Keratinocyte (primary cell): ENCODE data around the gene CTDSP1. TPM values are rescaled to one million over a fixed set of nuclear protein-coding genes. Genes with fewer than 3 reads are reported as not detected.
A peak's percentile ranks its signal among the peaks of the same experiment; 100 is the strongest.

Experiments used
- DNase-seq: peaks from one replicate; pipeline ENCODE4 v3.0.0-alpha.2; 2011; ENCODE audit warnings: low read depth, missing footprints, low spot score
- FAIRE-seq: peaks from 2 replicates; lab custom pipeline; 2011; peaks lifted over from hg19 to GRCh38; lab: Jason Lieb, UNC
- H2AFZ ChIP-seq: 2 replicates; pipeline ENCODE4 v1.6.0; 2012; ENCODE audit warnings: low read length, control low read depth, inconsistent platforms; ENCODE audit not compliant: control insufficient read depth
- H3K27ac ChIP-seq: 2 replicates; pipeline ENCODE4 v1.5.1; 2011; ENCODE audit warnings: low read length; ENCODE audit not compliant: control insufficient read depth, insufficient read depth
- H3K27me3 ChIP-seq: 3 replicates; pipeline ENCODE4 v1.6.0; 2011; ENCODE audit warnings: low read length; ENCODE audit not compliant: control insufficient read depth, insufficient read depth; ENCODE audit errors: extremely low read depth
- H3K36me3 ChIP-seq, 2 experiments: 2 replicates in 1 of 2; 3 replicates in 1 of 2; pipeline ENCODE4 v1.5.1; 2011; ENCODE audit warnings: low read length in 2 of 2, mild to moderate bottlenecking in 1 of 2; ENCODE audit not compliant: control insufficient read depth in 2 of 2, insufficient read depth in 2 of 2; ENCODE audit errors: extremely low read depth in 1 of 2
- H3K4me1 ChIP-seq: 3 replicates; pipeline ENCODE4 v1.5.1; 2011; ENCODE audit warnings: low read length; ENCODE audit not compliant: control insufficient read depth, insufficient read depth; ENCODE audit errors: extremely low read depth
- H3K4me2 ChIP-seq: 3 replicates; pipeline ENCODE4 v1.6.0; 2011; ENCODE audit warnings: low read depth, low read length; ENCODE audit not compliant: control insufficient read depth, insufficient read depth; ENCODE audit errors: extremely low read depth
- H3K4me3 ChIP-seq, 3 experiments: fragments of 200-600 bp in 1 of 3; sonication (generic) in 1 of 3; 2 replicates in 2 of 3; 3 replicates in 1 of 3; pipeline ENCODE4 v1.5.1; 2011 to 2016; ENCODE audit warnings: low read length in 3 of 3, mild to moderate bottlenecking in 3 of 3, control low read depth in 2 of 3, inconsistent platforms in 1 of 3, low read depth in 1 of 3, mixed read lengths in 1 of 3, mixed run types in 1 of 3, moderate library complexity in 1 of 3; ENCODE audit not compliant: control insufficient read depth in 2 of 3, insufficient read depth in 2 of 3; ENCODE audit errors: extremely low read depth in 1 of 3
- H3K79me2 ChIP-seq: 2 replicates; pipeline ENCODE4 v1.6.0; 2012; ENCODE audit warnings: low read length; ENCODE audit not compliant: control insufficient read depth, insufficient read depth
- H3K9ac ChIP-seq: 3 replicates; pipeline ENCODE4 v1.6.0; 2011; ENCODE audit warnings: low read length; ENCODE audit not compliant: control insufficient read depth, insufficient read depth; ENCODE audit errors: extremely low read depth
- H3K9me1 ChIP-seq: 3 replicates; pipeline ENCODE4 v1.6.0; 2011; ENCODE audit warnings: low read length; ENCODE audit not compliant: control insufficient read depth, insufficient read depth; ENCODE audit errors: extremely low read depth
- H3K9me3 ChIP-seq: 2 replicates; pipeline ENCODE4 v1.5.1; 2012; ENCODE audit warnings: low read depth, low read length; ENCODE audit not compliant: control insufficient read depth
- H4K20me1 ChIP-seq: 3 replicates; pipeline ENCODE4 v1.6.0; 2011; ENCODE audit warnings: low read length; ENCODE audit not compliant: control insufficient read depth, insufficient read depth; ENCODE audit errors: extremely low read depth
- EZH2 ChIP-seq: IDR thresholded peaks from one replicate; pipeline ENCODE4 v1.6.1; 2012; ENCODE audit warnings: inconsistent platforms, mild to moderate bottlenecking, low read length, moderate library complexity
- dilution Hi-C: fragments of 300-500 bp; cut with MboI; formaldehyde crosslinking; loops from one replicate; pipeline ENCODE4 v1.7.0; 2020; ENCODE audit warnings: low sequenced_read_pairs; ENCODE audit not compliant: extremely low pct_ligation_motif_present
- polyA plus RNA-seq, 5 experiments: library from polyadenylated mRNA; depleted of rRNA in 3 of 5; stranded (reverse) in 3 of 5; stranded (forward) in 1 of 5; unstranded in 1 of 5; fragments of >200 nt; gene quantifications; 1 replicate in 1 of 5; 2 replicates in 3 of 5; 3 replicates in 1 of 5; pipeline versions ENCODE4 v1.2.1 to v1.2.3, GENCODE V29; 2011 to 2012; ENCODE audit warnings: missing spikeins in 2 of 5, low read depth in 1 of 5, low replicate concordance in 1 of 5
- TF ChIP-seq, protein P1 (sequence below), 3 experiments: IDR thresholded peaks in 1 of 3; conservative IDR thresholded peaks in 1 of 3; optimal IDR thresholded peaks in 1 of 3; 2 replicates in 2 of 3; 3 replicates in 1 of 3; pipeline versions ENCODE3 to v1.5.1; 2011; ENCODE audit warnings: low read length in 3 of 3, mild to moderate bottlenecking in 3 of 3, moderate library complexity in 2 of 3, control low read depth in 1 of 3, inconsistent platforms in 1 of 3; ENCODE audit not compliant: insufficient read depth in 2 of 3; ENCODE audit errors: extremely low read depth in 1 of 3

The CTDSP1 gene
- polyA plus RNA-seq, 1 donor (not counting 4 experiments of a cell fraction or from before 2014, with no cell fraction given), result 38.7 TPM

DNA sequence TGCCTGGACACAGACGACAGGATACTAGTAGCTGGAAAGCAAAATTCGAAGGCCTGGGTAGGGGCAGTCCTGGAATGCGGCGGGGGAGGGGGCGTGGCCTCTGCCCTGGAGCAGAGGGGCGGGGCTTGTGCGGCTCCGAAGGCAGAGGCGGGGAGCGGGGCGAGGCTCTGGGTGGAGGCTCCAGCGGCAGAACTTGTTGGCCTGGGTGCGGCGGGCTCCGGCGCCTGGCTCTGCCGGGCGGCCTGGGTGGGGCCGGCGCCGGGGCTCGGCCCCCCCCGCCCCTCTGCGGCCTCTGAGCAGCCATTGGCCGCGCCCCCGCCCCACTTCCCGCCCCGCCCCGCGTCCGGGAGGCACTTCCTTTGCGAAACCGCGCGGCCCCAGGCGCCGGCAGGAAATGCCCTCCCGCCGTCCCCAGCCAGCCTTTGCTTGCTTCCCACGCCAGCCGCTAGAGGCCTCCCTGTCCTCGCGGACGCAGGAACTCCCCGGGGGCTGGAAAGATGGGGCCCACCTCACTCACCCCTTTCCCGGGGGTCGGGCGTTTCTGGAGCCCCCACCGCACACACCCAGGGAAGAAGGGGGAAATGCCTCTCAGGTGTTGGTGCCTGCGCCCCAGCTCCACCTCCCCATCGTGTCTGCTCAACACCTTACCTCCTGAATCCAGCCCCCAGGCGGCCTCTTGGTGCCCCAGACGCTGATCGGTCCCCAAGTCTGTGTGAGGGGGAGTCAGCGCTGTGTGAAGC, 6.7 kb downstream of the CTDSP1 start:
- peak; percentile 39 for FAIRE-seq

DNA sequence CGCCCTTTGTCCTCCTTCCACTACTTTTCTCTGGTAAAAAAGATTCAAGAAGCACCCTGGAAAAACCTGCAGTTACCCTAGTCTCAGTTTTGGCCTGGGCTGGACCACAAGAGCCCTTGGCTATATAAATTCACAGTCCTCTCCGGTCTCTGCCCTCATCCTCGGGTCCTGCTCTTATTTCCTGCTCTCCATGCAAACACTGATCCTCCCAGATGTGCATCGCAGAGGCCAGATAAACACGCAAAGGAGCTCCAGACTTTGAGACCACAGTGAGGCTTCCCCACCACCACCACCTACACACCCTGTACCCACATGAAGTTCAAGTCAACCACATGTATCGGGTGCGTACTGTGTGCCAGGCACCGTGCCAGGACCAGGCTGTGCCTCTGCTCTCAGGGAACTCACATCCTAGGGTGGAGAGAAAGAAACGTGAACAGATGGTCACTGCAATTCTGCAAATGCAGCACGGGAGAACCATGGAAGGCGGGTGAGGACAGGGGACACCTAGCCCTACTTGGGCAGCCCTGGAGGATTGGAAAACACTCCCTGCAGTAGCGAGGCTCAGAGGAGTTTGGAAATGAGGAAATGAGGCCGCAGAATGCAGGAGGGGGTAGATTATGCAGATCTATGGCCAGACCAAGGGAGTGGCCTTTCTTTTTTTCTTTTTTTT, 7.4 kb downstream of the CTDSP1 start:
- FAIRE-seq (peak; percentile 86), DNase-seq (no peak)
- H3K4me1 ChIP-seq, result peaks cover 20% of the 10 kb centered on the region
- H3K4me3 ChIP-seq, result peak overlapping the region; percentile 4 to 59 (median 18)
- peaks cover 12% of the 10 kb centered on the region in 2 experiments for H3K36me3 ChIP-seq
- no peaks in the 10 kb centered on the region for H3K9me3 ChIP-seq
- H4K20me1 ChIP-seq, result no peaks in the 10 kb centered on the region
- H3K4me2 ChIP-seq, result peak overlapping the region; percentile 37
- H2AFZ ChIP-seq, result peak overlapping the region; percentile 53
- H3K9me1 ChIP-seq, result no peaks in the 10 kb centered on the region
- TF ChIP-seq, protein P1, sequence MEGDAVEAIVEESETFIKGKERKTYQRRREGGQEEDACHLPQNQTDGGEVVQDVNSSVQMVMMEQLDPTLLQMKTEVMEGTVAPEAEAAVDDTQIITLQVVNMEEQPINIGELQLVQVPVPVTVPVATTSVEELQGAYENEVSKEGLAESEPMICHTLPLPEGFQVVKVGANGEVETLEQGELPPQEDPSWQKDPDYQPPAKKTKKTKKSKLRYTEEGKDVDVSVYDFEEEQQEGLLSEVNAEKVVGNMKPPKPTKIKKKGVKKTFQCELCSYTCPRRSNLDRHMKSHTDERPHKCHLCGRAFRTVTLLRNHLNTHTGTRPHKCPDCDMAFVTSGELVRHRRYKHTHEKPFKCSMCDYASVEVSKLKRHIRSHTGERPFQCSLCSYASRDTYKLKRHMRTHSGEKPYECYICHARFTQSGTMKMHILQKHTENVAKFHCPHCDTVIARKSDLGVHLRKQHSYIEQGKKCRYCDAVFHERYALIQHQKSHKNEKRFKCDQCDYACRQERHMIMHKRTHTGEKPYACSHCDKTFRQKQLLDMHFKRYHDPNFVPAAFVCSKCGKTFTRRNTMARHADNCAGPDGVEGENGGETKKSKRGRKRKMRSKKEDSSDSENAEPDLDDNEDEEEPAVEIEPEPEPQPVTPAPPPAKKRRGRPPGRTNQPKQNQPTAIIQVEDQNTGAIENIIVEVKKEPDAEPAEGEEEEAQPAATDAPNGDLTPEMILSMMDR (optimal IDR thresholded peaks at IDR 0.05 in 1 of 3, IDR thresholded peaks at IDR 0.05 in 1 of 3, conservative IDR thresholded peaks at IDR 0.05 in 1 of 3; ENCODE audit: extremely low read depth in 1 of 3, insufficient read depth in 2 of 3, low read length in 3 of 3), result no peak
- TF ChIP-seq EZH2, result no peak
- peaks cover 4% of the 10 kb centered on the region for H3K79me2 ChIP-seq
- H3K9ac ChIP-seq, result peak overlapping the region; percentile 58
- H3K27me3 ChIP-seq, result no peaks in the 10 kb centered on the region
- dilution Hi-C loops, result no loop called here
- H3K27ac ChIP-seq, result peak overlapping the region; percentile 8

More for the DNA sequence above, 6.7 kb downstream of the CTDSP1 start:
- H2AFZ ChIP-seq, result no peak overlapping the region
- no peaks in the 10 kb centered on the region for H3K9me1 ChIP-seq
- H3K79me2 ChIP-seq, result peaks cover 10% of the 10 kb centered on the region
- H3K9me3 ChIP-seq, result no peaks in the 10 kb centered on the region
- peaks cover 23% of the 10 kb centered on the region for H3K4me1 ChIP-seq
- DNase-seq, result no peak
- H3K27me3 ChIP-seq, result no peaks in the 10 kb centered on the region
- peak overlapping the region; percentile 58 for H3K9ac ChIP-seq
- TF ChIP-seq, protein P1 (optimal IDR thresholded peaks at IDR 0.05 in 1 of 3, IDR thresholded peaks at IDR 0.05 in 1 of 3, conservative IDR thresholded peaks at IDR 0.05 in 1 of 3; ENCODE audit: extremely low read depth in 1 of 3, insufficient read depth in 2 of 3, low read length in 3 of 3), result peak in 2 of 3 experiments; percentile 60 to 86
- TF ChIP-seq EZH2, result no peak
- H3K4me2 ChIP-seq, result peak overlapping the region; percentile 80
- no peaks in the 10 kb centered on the region for H4K20me1 ChIP-seq
- peak overlapping the region; percentile 39 for H3K27ac ChIP-seq
- peak overlapping the region; percentile 4 to 59 (median 18) for H3K4me3 ChIP-seq
- dilution Hi-C loops, result no loop called here
- H3K36me3 ChIP-seq, result peaks cover 12% of the 10 kb centered on the region in 2 experiments
